HTR-8/SVneo (cell line): Measurements from ENCODE around the gene HRH3.

Experiments used
- DNase-seq: peaks from one replicate; pipeline ENCODE4 v3.0.0; 2011; ENCODE audit warnings: low spot score, mixed read lengths; ENCODE audit not compliant: insufficient read length
- FAIRE-seq: peaks from 2 replicates; lab custom pipeline; 2011; peaks lifted over from hg19 to GRCh38; lab: Jason Lieb, UNC

Gene HRH3

GRCh38 chr20:62232194-62232593, 12.1 kb upstream of the HRH3 start:
- DNase-seq (no peak), FAIRE-seq (no peak)

GRCh38 chr20:62231292-62231691, 11.2 kb upstream of the HRH3 start:
- DNase-seq, result no peak
- FAIRE-seq, result peak; percentile 78

GRCh38 chr20:62230696-62231095, 10.6 kb upstream of the HRH3 start:
- no peak for DNase-seq
- FAIRE-seq, result no peak

- no peak for FAIRE-seq
- DNase-seq, result no peak
Observed at GRCh38 chr20:62230276-62230675, 10.2 kb upstream of the HRH3 start.

GRCh38 chr20:62229667-62230066, 9.6 kb upstream of the HRH3 start:
- DNase-seq, result no peak
- no peak for FAIRE-seq

DNA sequence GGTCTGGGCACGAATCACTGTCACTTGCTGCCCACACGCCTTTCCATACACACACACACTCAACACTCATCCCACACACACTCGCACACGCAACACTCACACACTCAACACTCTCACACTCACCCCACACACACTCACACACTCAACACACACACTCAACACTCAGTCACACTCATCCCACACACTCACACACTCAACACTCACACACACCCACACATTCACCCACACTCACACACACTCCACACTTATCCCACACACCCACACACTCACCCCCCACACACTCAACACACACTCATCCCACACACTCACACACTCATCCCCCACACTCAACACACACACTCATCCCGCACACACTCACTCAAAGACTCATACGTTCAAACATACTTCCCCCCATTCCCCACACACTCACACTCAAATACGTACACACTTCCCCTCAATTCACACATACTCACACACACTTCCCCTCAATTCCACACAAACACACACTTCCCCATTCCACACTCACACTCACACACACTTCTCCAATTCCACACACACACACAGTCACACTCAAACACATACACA, 9.0 kb upstream of the HRH3 start:
- DNase-seq, result no peak
- peak; percentile 100 for FAIRE-seq

DNA sequence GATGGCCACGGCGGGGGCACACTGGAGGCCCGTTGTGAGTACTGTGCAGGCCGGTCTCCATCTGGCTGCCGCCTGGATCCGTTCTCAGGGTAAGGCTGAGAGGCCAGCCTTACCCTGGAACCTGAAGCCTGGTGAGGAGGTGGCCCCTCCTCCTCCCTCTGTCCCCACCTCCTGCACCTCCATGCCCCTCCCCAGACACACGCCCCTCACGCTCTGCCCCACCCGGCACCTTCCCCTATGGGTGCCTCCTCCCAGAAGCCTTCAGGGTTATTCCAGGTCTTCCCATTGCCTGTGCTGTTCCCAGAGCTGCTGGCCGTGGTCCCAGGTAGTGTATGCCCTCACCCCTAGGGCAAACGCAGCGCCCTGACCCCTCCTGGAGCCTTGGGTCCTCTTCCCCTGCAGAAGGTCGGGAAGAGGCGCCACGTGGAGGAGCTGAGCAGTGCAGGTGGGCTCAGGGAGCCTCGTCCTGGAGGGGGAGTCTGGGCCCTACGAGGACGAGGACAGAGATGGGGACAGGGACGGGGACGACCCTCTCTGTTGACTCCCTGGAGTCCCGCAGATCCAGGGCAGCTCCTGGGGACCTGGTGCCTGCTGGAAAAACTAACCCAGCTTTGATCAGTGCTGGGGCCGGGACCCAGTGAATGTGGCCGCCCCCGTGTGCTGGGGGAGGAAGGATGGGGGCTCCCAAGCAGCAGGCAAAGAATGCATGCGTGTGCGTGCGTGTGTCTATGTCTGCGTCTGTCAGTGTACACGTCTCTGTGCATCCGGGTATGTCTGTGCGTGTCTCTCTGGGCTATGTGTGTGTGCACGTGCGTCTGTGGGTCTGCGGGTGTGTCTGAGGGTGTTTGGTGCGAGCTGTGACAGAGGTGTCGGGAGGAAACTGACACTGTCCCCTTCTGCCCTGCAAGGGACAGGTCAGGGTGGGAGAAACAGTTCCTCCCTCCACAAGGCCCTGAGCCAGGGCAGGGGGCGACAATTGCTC, 8.2 kb upstream of the HRH3 start:
- FAIRE-seq, result peak; percentile 38
- no peak for DNase-seq

DNA sequence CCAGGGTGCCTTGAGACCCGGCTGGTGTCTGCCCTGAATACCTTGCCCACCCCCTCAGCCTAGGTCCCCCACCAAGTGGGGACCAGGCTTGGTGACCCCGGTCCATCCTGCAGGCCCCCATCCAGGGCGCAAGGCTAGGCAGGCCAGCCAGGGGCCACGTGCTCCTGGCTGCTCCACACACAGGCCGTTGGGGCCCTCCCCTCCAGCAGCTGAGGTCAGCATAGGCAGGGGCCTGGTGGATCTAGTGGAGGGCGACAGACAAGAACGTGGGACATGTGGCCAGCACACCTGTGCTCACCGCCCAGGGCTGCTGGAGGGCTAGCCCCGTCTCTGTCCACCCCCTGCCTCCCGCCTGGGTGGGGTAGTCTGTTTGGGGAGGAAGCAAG, 7.5 kb upstream of the HRH3 start:
- DNase-seq (no peak), FAIRE-seq (peak; percentile 9)

DNA sequence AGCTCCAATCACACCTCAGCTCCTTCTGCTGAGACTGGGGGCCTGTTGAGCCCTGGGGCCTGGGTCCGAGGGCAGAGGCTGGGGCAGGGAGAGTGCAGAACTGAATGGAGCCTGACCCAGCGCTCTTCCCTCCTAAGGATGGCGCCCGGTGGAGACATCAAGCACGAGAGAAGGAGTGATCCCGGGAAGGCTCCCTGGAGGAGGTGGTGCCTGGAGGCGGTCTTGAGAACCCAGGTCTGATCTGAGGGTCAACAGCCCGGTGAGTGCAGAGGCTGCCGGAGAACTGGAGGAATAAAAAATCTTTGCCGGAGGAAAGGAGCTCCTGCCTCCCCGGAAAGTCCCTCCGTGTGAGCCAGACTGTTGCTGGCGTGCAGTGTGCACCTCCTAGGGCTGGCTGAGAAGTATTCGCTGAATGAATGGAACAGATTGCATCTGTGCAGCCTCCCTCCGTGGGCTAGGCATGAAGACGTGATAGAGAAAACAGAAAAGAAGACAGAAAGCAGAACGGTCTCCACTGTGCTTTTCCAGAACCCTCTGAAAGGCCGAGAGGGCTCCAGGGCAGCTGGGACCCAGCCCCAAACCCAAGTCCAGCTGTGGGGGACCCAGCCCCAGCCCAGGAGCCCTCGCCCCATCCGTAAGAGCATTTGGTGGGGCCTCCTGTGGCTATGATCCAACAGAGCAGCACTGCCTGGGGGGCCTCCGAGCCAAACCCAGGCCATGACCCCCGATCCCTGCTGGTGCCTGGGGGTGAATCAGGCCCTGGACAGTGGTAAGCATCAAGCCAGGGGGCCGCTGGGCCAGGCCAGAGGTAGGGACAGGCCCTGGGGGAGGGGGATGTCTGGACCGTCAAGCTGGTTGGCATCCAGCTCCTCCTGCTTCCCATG, 6.9 kb upstream of the HRH3 start:
- DNase-seq (no peak), FAIRE-seq (no peak)

GRCh38 chr20:62225820-62226635, 6.0 kb upstream of the HRH3 start:
- DNase-seq (no peak), FAIRE-seq (peak; percentile 79)

- FAIRE-seq (peak; percentile 9), DNase-seq (no peak)
Observed at GRCh38 chr20:62225026-62225425, 4.9 kb upstream of the HRH3 start.

- FAIRE-seq, result no peak
- no peak for DNase-seq
Observed at GRCh38 chr20:62224113-62224855, 4.2 kb upstream of the HRH3 start.

DNA sequence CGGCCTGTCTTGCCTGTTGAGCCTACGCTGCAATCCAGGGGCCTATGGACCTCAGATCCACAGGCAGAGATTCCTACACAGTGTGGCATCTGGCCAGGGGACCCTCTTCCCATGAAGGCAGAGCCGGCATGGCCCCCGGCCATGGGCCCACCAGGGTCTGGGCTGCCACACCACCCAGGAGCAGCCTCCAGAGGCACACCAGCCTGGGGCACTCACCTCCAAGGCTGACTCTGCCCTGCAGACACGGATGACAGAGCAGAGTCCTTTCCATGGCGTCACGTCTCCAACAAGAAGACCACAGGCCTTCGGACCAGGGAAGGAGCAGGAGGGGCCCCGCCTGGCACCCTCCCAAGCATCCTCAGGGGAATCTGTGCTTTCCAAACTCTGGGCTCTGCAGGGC, 3.5 kb upstream of the HRH3 start:
- FAIRE-seq (peak; percentile 52), DNase-seq (no peak)

DNA sequence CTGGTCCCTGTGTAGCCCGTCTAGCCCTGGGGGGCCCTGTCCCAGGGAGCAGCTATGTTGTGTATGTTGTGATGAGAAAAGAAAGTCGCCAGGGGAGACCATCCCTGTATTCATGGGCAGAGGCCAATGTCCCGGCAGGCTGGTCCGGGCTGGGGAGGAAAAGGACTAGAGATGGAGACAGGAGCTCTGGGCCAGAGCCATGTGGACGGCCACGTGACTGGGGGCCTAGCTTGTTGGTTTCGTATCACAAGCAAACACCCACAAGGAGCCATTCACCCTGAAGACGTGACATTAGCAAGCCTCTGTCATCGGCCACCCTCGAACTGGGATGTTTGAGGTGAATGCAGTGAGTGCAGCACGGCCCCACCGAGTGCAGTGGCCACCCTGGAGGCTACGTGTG, 2.9 kb upstream of the HRH3 start:
- no peak for DNase-seq
- no peak for FAIRE-seq

GRCh38 chr20:62222266-62222850, 2.3 kb upstream of the HRH3 start:
- FAIRE-seq (peak; percentile 63), DNase-seq (no peak)

- peak; percentile 91 for FAIRE-seq
Observed at GRCh38 chr20:62220666-62221568, 839 bp upstream of the HRH3 start.

GRCh38 chr20:62219101-62219991, 732 bp downstream of the HRH3 start:
- DNase-seq (no peak), FAIRE-seq (peak; percentile 92)

More at GRCh38 chr20:62220666-62221568, 839 bp upstream of the HRH3 start:
- DNase-seq, result no peak
